SU-DHL-6 (cell line): Measurements from ENCODE around the gene PEX5.

Experiments
- H2AFZ ChIP-seq: fragments of 200-600 bp; sonication (generic); 2 replicates; pipeline ENCODE4 v1.6.1; 2014; ENCODE audit warnings: low read depth, mild to moderate bottlenecking, moderate library complexity, mixed read lengths, antibody characterized with exemption, low read length; ENCODE audit not compliant: severe bottlenecking
- H3F3A ChIP-seq: fragments of 200-600 bp; shearing (Covaris generic); 2 replicates; pipeline ENCODE4 v1.6.0; 2016; ENCODE audit warnings: antibody characterized with exemption, mild to moderate bottlenecking; ENCODE audit not compliant: insufficient read depth
- H3K27ac ChIP-seq: fragments of 200-600 bp; sonication (generic); 2 replicates; pipeline ENCODE4 v1.5.1; 2016; ENCODE audit warnings: low read depth, mild to moderate bottlenecking, low read length, moderate library complexity, mixed read lengths
- H3K27me3 ChIP-seq: fragments of 200-600 bp; sonication (generic), shearing (Covaris generic); 2 replicates; pipeline ENCODE4 v1.6.0; 2014; ENCODE audit warnings: mild to moderate bottlenecking, low read length
- H3K36me3 ChIP-seq: fragments of 200-600 bp; sonication (generic); 2 replicates; pipeline ENCODE4 v1.6.1; 2014; ENCODE audit warnings: mild to moderate bottlenecking, low read length, mixed read lengths
- H3K4me2 ChIP-seq: fragments of 300-600, 200-600 bp; shearing (Covaris generic), sonication (generic); 2 replicates; pipeline ENCODE4 v1.6.0; 2014; ENCODE audit warnings: low read length, low read depth, mild to moderate bottlenecking; ENCODE audit not compliant: poor library complexity, severe bottlenecking
- H3K4me3 ChIP-seq: fragments of 200-600 bp; sonication (generic); 2 replicates; pipeline ENCODE4 v1.5.1; 2014; ENCODE audit warnings: antibody characterized with exemption, low read length, mild to moderate bottlenecking, mixed read lengths; ENCODE audit not compliant: insufficient read depth, poor library complexity, severe bottlenecking
- H3K79me2 ChIP-seq: fragments of 200-600 bp; sonication (generic); 2 replicates; pipeline ENCODE4 v1.6.1; 2014; ENCODE audit warnings: mild to moderate bottlenecking, low read length, moderate library complexity; ENCODE audit not compliant: insufficient read depth
- H3K9ac ChIP-seq: fragments of 200-600 bp; sonication (generic); 2 replicates; pipeline ENCODE4 v1.7.0; 2014; ENCODE audit warnings: mild to moderate bottlenecking, low read length
- H3K9me2 ChIP-seq: fragments of 200-600 bp; sonication (generic); replicated peaks from 2 replicates; pipeline ENCODE4 v1.6.1; 2014; ENCODE audit warnings: low read length; ENCODE audit not compliant: insufficient read depth
- H3K9me3 ChIP-seq: fragments of 200-600 bp; sonication (generic); 2 replicates; pipeline ENCODE4 v1.6.1; 2014; ENCODE audit warnings: low read length, mixed read lengths; ENCODE audit not compliant: insufficient read depth
- H4K20me1 ChIP-seq: fragments of 200-600 bp; sonication (generic); 2 replicates; pipeline ENCODE4 v1.6.1; 2014; ENCODE audit warnings: low read depth, mild to moderate bottlenecking, antibody characterized with exemption, low read length, moderate library complexity, mixed read lengths
- CTCF ChIP-seq: fragments of 200-600 bp; sonication (generic); IDR thresholded peaks from one replicate; pipeline ENCODE4 v1.5.1; 2017; ENCODE audit warnings: antibody characterized with exemption, mild to moderate bottlenecking, low read length, moderate library complexity; ENCODE audit not compliant: insufficient read depth, poor library complexity, severe bottlenecking
- EZH2phosphoT487 ChIP-seq: fragments of 200-600 bp; sonication (generic), shearing (Covaris generic); conservative IDR thresholded peaks from 2 replicates; pipeline ENCODE4 v1.6.1; 2018; ENCODE audit warnings: mild to moderate bottlenecking, antibody characterized with exemption, low read length, moderate library complexity, mixed read lengths

The PEX5 gene

GRCh38 chr12:7207866-7208625, 18.6 kb downstream of the PEX5 start:
- no peaks in the 10 kb centered on the region for H3F3A ChIP-seq
- TF ChIP-seq EZH2phosphoT487 (no peak), CTCF (no peak)
- H3K36me3 ChIP-seq: peaks cover 56% of the 10 kb centered on the region

GRCh38 chr12:7209958-7210357, 20.5 kb downstream of the PEX5 start:
- Histone ChIP-seq H3K9me3 (no peaks in the 10 kb centered on the region), H2AFZ (no peak overlapping the region), H3K9me2 (no peaks in the 10 kb centered on the region), H3K79me2 (no peaks in the 10 kb centered on the region), H3K4me2 (no peak overlapping the region), H3K27ac (no peak overlapping the region), H3K27me3 (no peaks in the 10 kb centered on the region), H3K9ac (no peak overlapping the region), H3K4me3 (no peak overlapping the region), H4K20me1 (no peaks in the 10 kb centered on the region), H3K36me3 (peaks cover 45% of the 10 kb centered on the region), H3F3A (no peaks in the 10 kb centered on the region)
- no peak for TF ChIP-seq CTCF
- TF ChIP-seq EZH2phosphoT487: no peak

More at GRCh38 chr12:7207866-7208625, 18.6 kb downstream of the PEX5 start:
- Histone ChIP-seq H3K4me3 (no peak overlapping the region), H3K9me2 (no peaks in the 10 kb centered on the region), H3K79me2 (no peaks in the 10 kb centered on the region), H3K27me3 (no peaks in the 10 kb centered on the region), H3K4me2 (no peak overlapping the region), H3K9ac (no peak overlapping the region), H3K27ac (no peak overlapping the region), H3K9me3 (no peaks in the 10 kb centered on the region), H4K20me1 (no peaks in the 10 kb centered on the region), H2AFZ (no peak overlapping the region)

DNA sequence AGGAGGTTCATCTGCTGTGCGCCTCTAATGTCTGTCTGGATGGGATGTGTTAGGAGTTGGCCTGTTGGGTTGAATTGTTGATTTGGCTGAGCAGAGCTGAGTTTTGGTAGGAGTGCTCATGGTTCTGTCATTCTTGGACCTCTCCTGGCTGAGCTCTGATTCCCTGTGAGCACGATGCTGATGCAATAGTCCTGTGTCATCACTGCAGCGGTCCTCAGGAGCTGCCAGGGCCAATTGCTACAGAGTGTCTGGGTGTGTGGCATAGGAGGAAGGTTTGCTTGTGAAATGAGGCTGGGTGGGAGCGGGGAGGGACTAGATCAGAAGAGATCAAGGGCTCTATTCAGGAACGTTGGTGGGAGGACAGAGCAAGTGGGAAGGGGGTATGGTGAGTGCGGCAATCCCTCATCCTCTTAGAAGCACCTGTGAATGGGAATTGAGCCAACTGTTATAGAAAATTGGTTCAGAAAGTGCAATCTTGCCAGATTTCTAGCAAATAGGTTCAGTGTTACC, 21.2 kb downstream of the PEX5 start:
- Histone ChIP-seq H3K27ac (no peak overlapping the region), H3K4me2 (no peak overlapping the region), H3K4me3 (no peak overlapping the region), H3K36me3 (peaks cover 40% of the 10 kb centered on the region), H2AFZ (no peak overlapping the region), H4K20me1 (no peaks in the 10 kb centered on the region), H3K27me3 (no peaks in the 10 kb centered on the region), H3K9me2 (no peaks in the 10 kb centered on the region), H3F3A (no peaks in the 10 kb centered on the region), H3K9me3 (no peaks in the 10 kb centered on the region), H3K79me2 (no peaks in the 10 kb centered on the region), H3K9ac (no peak overlapping the region)
- TF ChIP-seq EZH2phosphoT487 (no peak), CTCF (no peak)
